ENCODE measurements around the gene CCDC197. TPM values are rescaled to one million over a fixed set of nuclear protein-coding genes. Genes with fewer than 3 reads are reported as not detected.

The CCDC197 gene
- total RNA-seq, 1 experiment from 2014 or later: not detected

DNA sequence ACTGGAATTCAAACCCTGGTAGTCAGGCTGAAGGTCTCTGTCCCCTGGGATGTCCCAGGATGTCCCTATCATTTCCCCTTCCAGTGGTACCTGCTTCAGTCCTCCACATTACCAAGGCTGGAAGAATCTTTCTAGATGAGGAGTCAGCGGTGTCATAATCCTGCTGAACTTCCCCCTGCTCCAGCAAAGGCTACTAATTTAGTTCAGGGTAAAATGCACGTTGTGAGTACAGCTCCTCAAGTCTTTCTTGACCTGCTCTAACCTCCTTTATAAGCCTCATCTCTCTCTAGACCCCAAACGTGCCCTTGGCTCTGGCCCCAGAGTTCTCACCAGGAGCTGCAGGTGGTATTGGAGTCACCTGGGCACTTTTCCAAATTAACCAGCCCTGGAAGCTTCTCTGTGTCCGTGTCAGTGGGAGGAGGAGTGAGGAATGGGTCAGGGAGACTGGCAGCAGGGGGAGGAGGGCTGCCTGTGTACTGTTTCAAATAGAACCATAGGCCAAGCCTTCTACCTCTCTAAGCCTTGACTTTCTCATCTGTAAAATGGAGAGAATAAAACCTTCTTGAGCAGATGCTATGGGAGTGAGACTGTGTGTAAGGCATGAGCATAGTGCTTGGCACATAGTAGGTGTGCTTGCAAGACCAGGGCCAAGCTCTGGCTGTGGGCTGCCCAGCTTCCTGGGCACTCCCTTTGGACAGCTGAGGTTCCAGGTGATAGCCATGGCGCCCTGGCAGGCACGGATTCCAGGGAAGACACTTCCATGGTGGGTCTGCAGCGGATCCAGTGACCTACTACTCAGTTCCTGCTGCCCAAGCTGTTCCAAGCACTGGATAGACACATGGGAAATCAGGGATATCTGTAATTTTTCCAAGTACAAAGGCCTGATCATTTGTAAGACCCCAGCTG is 45.2 kb upstream of the CCDC197 start:
- Histone ChIP-seq H3K27me3 (ENCODE audit: insufficient read depth, low read length) (no peaks in the 10 kb centered on the region), H3K9me3 (ENCODE audit: control insufficient read depth, low read depth, low read length) (no peaks in the 10 kb centered on the region), H3K79me1 (ENCODE audit: insufficient read depth, low read depth, low read length, poor library complexity, severe bottlenecking) (no peaks in the 10 kb centered on the region), H3K4me1 (ENCODE audit: insufficient read depth, low read length) (no peaks in the 10 kb centered on the region; the same call in 1 of the 2 replicates), H3K9ac (ENCODE audit: extremely low read depth, insufficient read length, low read length) (no peak overlapping the region), H4K5ac (ENCODE audit: insufficient read length, low read depth, low read length) (no peak overlapping the region), H4K8ac (replicated peaks; ENCODE audit: insufficient read length, low read depth, low read length) (no peak overlapping the region), H4K91ac (ENCODE audit: insufficient read length, low read depth, low read length) (no peak overlapping the region), H3T11ph (ENCODE audit: low read length) (no peak overlapping the region), H2BK12ac (ENCODE audit: insufficient read length, low read depth, low read length) (no peak overlapping the region), H3K4me2 (ENCODE audit: insufficient read depth, insufficient read length, low read length) (no peak overlapping the region), H3K4ac (ENCODE audit: low read depth, low read length) (no peak overlapping the region), H3K14ac (ENCODE audit: insufficient read depth, low read length) (no peak overlapping the region), H3K56ac (ENCODE audit: insufficient read length, low read depth, low read length) (no peak overlapping the region), H3K27ac (ENCODE audit: insufficient read length, low read depth, low read length) (no peak overlapping the region), H3K23ac (ENCODE audit: insufficient read length, low read depth, low read length) (no peak overlapping the region), H2BK15ac (ENCODE audit: low read depth, low read length) (no peak overlapping the region), H2BK20ac (ENCODE audit: low read depth, low read length, poor library complexity, severe bottlenecking) (no peak overlapping the region), H3K23me2 (ENCODE audit: insufficient read length, low read depth, low read length, poor library complexity, severe bottlenecking) (no peaks in the 10 kb centered on the region), H2AK5ac (ENCODE audit: insufficient read length, low read length) (no peak overlapping the region), H3K18ac (ENCODE audit: insufficient read length, low read depth, low read length) (no peak overlapping the region), H3K79me2 (ENCODE audit: insufficient read depth, low read length) (no peaks in the 10 kb centered on the region), H2BK5ac (ENCODE audit: insufficient read length, low read length) (no peak overlapping the region), H2AFZ (ENCODE audit: low read length) (no peak overlapping the region), H4K20me1 (ENCODE audit: control insufficient read depth, insufficient read depth, insufficient read length) (no peaks in the 10 kb centered on the region), H2BK120ac (ENCODE audit: low read depth, low read length, poor library complexity, severe bottlenecking) (no peak overlapping the region)
- TF ChIP-seq, protein P1, sequence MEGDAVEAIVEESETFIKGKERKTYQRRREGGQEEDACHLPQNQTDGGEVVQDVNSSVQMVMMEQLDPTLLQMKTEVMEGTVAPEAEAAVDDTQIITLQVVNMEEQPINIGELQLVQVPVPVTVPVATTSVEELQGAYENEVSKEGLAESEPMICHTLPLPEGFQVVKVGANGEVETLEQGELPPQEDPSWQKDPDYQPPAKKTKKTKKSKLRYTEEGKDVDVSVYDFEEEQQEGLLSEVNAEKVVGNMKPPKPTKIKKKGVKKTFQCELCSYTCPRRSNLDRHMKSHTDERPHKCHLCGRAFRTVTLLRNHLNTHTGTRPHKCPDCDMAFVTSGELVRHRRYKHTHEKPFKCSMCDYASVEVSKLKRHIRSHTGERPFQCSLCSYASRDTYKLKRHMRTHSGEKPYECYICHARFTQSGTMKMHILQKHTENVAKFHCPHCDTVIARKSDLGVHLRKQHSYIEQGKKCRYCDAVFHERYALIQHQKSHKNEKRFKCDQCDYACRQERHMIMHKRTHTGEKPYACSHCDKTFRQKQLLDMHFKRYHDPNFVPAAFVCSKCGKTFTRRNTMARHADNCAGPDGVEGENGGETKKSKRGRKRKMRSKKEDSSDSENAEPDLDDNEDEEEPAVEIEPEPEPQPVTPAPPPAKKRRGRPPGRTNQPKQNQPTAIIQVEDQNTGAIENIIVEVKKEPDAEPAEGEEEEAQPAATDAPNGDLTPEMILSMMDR (conservative IDR thresholded peaks at IDR 0.05): no peak
- no peak for DNase-seq
- no peak overlapping the region for H3K27ac Mint-ChIP-seq
- H3K36me3 Mint-ChIP-seq (ENCODE audit: insufficient read depth in 1 of 3, low read depth in 3 of 3): no peaks in the 10 kb centered on the region
- no peaks in the 10 kb centered on the region; the same call in 1 of the 2 replicates for H3K27me3 Mint-ChIP-seq (ENCODE audit: low read depth)
- no peaks in the 10 kb centered on the region; a peak in 1 of 5 replicates for H3K9me3 Mint-ChIP-seq
- H3K4me3 Mint-ChIP-seq: no peak overlapping the region
- H3K4me1 Mint-ChIP-seq: peaks cover 25 to 33% of the 10 kb centered on the region in 2 experiments
- no CpG with 5 or more reads among the region's 7 CpGs for WGBS (ENCODE audit: extremely low coverage, insufficient read length, low lambda C conversion rate)

Measured in H9 (cell line).